ENCODE data around the gene CUX1. TPM values are rescaled to one million over a fixed set of nuclear protein-coding genes. Genes with fewer than 3 reads are reported as not detected.
A peak's percentile ranks its signal among the peaks of the same experiment; 100 is the strongest.

CUX1 gene
- total RNA-seq, 4 donors from 2014 or later, result 93.8 to 156 (median 112) TPM

- Histone ChIP-seq H3K36me3 (no peaks in the 10 kb centered on the region), H3K27ac (no peak overlapping the region), H3K4me1 (peaks cover 24 to 38% of the 10 kb centered on the region in 2 donors), H3K9me3 (no peaks in the 10 kb centered on the region), H3K4me3 (replicated peaks in 1 of 3) (no peak overlapping the region), H3K27me3 (no peaks in the 10 kb centered on the region)
- intact Hi-C loops (cut with DNase I), result no loop called here
- no peak for TF ChIP-seq POLR2A (IDR thresholded peaks at IDR 0.05)
- TF ChIP-seq CTCF (IDR thresholded peaks at IDR 0.05), result no peak
- DNase-seq, result no peak
- WGBS, 2 donors, result 88 to 93% methylated on average over 6 of the region's 6 CpGs
These were observed 300.3 kb downstream of the CUX1 start for GRCh38 chr7:102117743-102118142.

DNA sequence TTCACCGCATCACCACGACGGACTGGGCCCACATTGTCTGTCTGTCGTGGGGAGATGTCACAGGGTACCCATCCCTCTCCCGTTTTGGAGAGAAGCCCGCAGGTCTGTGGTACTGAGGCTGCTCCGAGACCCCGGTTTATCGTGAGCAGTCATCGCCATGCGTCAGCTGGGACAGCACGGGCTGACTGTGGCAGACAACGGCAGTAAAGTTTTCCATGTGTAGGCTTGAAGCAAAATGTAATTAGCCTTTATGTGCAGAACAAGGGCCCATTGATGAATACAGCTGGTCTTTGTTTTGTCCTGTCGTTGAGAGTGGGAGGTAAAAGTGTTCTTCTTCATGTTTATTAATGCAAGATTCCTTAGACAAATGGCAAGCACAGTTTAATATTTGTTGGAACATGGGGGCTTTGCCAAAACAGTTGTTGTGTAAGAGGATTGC, 301.8 kb downstream of the CUX1 start:
- DNase-seq, result no peak
- no peaks in the 10 kb centered on the region for H3K36me3 ChIP-seq
- H3K27me3 ChIP-seq, result no peaks in the 10 kb centered on the region
- H3K27ac ChIP-seq, result no peak overlapping the region
- no peaks in the 10 kb centered on the region for H3K9me3 ChIP-seq
- intact Hi-C loops (cut with DNase I), result no loop called here
- H3K4me1 ChIP-seq, result peaks cover 19 to 40% of the 10 kb centered on the region in 2 donors
- TF ChIP-seq POLR2A (IDR thresholded peaks at IDR 0.05) (no peak), CTCF (IDR thresholded peaks at IDR 0.05) (no peak)
- whole genome bisulfite sequencing, 2 donors, result 86 to 91% methylated on average over 9 to 14 of the region's 14 CpGs
- H3K4me3 ChIP-seq (replicated peaks in 1 of 3), result no peak overlapping the region

GRCh38 chr7:102119925-102120324, 302.5 kb downstream of the CUX1 start:
- intact Hi-C loops (cut with DNase I), result loop anchor here (5.0 kb wide), 1 partner anchor 303 kb away; the partner anchor contains the start of gene CUX1
- no peak for DNase-seq

GRCh38 chr7:102120666-102121195, 303.3 kb downstream of the CUX1 start:
- Histone ChIP-seq H3K27ac (peak overlapping the region in 2 of 3 donors; percentile 70 to 88), H3K9me3 (no peaks in the 10 kb centered on the region), H3K36me3 (no peaks in the 10 kb centered on the region), H3K4me3 (replicated peaks in 1 of 3) (no peak overlapping the region), H3K4me1 (peaks cover 6 to 35% of the 10 kb centered on the region in 2 donors), H3K27me3 (no peaks in the 10 kb centered on the region)
- intact Hi-C loops (cut with DNase I), result loop anchor here (5.0 kb wide), 1 partner anchor 303 kb away; the partner anchor contains the start of gene CUX1
- WGBS, 2 donors, result 84 to 87% methylated on average over 5 of the region's 5 CpGs
- no peak for DNase-seq
- TF ChIP-seq POLR2A (IDR thresholded peaks at IDR 0.05), result no peak
- TF ChIP-seq CTCF (IDR thresholded peaks at IDR 0.05), result no peak

More at GRCh38 chr7:102119925-102120324, 302.5 kb downstream of the CUX1 start:
- Histone ChIP-seq H3K4me3 (replicated peaks in 1 of 3) (no peak overlapping the region), H3K36me3 (no peaks in the 10 kb centered on the region), H3K27ac (no peak overlapping the region), H3K9me3 (no peaks in the 10 kb centered on the region), H3K4me1 (peaks cover 13 to 36% of the 10 kb centered on the region in 2 donors), H3K27me3 (no peaks in the 10 kb centered on the region)
- no peak for TF ChIP-seq CTCF (IDR thresholded peaks at IDR 0.05)
- no peak for TF ChIP-seq POLR2A (IDR thresholded peaks at IDR 0.05)
- WGBS, 2 donors, result 96 to 99% methylated on average over 5 to 7 of the region's 7 CpGs

GRCh38 chr7:102122026-102122425, 304.6 kb downstream of the CUX1 start:
- no peaks in the 10 kb centered on the region for H3K36me3 ChIP-seq
- WGBS, 2 donors, result 28 to 31% methylated on average over 3 of the region's 3 CpGs
- DNase-seq, result no peak
- intact Hi-C loops (cut with DNase I), result loop anchor here (5.0 kb wide), 1 partner anchor 305 kb away; the partner anchor contains the start of gene CUX1
- no peak for TF ChIP-seq POLR2A (IDR thresholded peaks at IDR 0.05)
- no peak for TF ChIP-seq CTCF (IDR thresholded peaks at IDR 0.05)
- no peaks in the 10 kb centered on the region for H3K9me3 ChIP-seq
- no peak overlapping the region for H3K4me3 ChIP-seq (replicated peaks in 1 of 3)
- H3K4me1 ChIP-seq, result peaks cover 6 to 35% of the 10 kb centered on the region in 2 donors
- peak overlapping the region; percentile 36 to 88 (median 70) for H3K27ac ChIP-seq
- H3K27me3 ChIP-seq, result no peaks in the 10 kb centered on the region
